Measurements from ENCODE around the gene SIPA1. TPM values are rescaled to one million over a fixed set of nuclear protein-coding genes. Genes with fewer than 3 reads are reported as not detected.

Gene SIPA1
- total and polyA plus RNA-seq, 2 of the 13 experiments (the other 11 are each of a cell fraction or from before 2014, with no cell fraction given) = 5.8 to 7.7 TPM

DNA sequence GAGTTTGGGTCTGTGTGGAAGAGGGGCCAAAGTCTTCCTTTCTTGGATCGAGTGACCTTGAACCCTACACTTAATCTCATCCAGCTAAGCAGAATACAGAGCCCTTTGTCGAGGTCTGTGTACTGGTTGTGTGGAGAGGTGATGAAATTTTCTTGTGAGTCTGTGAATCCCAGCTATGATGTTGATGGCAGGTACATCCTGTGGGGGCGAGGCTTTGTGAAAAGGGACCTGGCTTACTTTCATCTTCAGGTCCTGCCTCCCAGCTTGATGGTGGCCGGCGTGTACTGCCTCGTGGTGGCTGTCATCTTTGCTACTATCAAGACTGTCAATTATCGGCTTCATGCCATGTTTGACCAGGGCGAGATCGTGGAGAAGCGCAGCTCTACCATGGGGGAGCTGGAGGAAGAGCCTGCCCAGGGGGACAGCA, 21.3 kb upstream of the SIPA1 start (continued):
- peak; percentile 91; the same call in 1 of the 2 replicates for TF ChIP-seq GFI1 (CRISPR knock-in tag; IDR thresholded peaks at IDR 0.05; ENCODE audit: borderline replicate concordance)
- TF ChIP-seq ZNF777 (CRISPR knock-in tag; IDR thresholded peaks at IDR 0.05) = no peak
- no peak for TF ChIP-seq PHF8 (CRISPR knock-in tag; IDR thresholded peaks at IDR 0.05)
- TF ChIP-seq, protein P1, sequence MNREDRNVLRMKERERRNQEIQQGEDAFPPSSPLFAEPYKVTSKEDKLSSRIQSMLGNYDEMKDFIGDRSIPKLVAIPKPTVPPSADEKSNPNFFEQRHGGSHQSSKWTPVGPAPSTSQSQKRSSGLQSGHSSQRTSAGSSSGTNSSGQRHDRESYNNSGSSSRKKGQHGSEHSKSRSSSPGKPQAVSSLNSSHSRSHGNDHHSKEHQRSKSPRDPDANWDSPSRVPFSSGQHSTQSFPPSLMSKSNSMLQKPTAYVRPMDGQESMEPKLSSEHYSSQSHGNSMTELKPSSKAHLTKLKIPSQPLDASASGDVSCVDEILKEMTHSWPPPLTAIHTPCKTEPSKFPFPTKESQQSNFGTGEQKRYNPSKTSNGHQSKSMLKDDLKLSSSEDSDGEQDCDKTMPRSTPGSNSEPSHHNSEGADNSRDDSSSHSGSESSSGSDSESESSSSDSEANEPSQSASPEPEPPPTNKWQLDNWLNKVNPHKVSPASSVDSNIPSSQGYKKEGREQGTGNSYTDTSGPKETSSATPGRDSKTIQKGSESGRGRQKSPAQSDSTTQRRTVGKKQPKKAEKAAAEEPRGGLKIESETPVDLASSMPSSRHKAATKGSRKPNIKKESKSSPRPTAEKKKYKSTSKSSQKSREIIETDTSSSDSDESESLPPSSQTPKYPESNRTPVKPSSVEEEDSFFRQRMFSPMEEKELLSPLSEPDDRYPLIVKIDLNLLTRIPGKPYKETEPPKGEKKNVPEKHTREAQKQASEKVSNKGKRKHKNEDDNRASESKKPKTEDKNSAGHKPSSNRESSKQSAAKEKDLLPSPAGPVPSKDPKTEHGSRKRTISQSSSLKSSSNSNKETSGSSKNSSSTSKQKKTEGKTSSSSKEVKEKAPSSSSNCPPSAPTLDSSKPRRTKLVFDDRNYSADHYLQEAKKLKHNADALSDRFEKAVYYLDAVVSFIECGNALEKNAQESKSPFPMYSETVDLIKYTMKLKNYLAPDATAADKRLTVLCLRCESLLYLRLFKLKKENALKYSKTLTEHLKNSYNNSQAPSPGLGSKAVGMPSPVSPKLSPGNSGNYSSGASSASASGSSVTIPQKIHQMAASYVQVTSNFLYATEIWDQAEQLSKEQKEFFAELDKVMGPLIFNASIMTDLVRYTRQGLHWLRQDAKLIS (CRISPR knock-in tag; IDR thresholded peaks at IDR 0.05) = no peak
- TF ChIP-seq ZFP41 (CRISPR knock-in tag; IDR thresholded peaks at IDR 0.05; ENCODE audit: borderline replicate concordance) = no peak
- TF ChIP-seq MBNL3 (CRISPR knock-in tag; conservative IDR thresholded peaks at IDR 0.05) = no peak
- no peak for TF ChIP-seq JDP2 (CRISPR knock-in tag; IDR thresholded peaks at IDR 0.05; ENCODE audit: borderline replicate concordance)
- TF ChIP-seq ZSCAN22 (CRISPR knock-in tag; IDR thresholded peaks at IDR 0.05) = no peak
- no peak for TF ChIP-seq NCOA5 (CRISPR knock-in tag; IDR thresholded peaks at IDR 0.05)
- TF ChIP-seq TBL1XR1 (IDR thresholded peaks at IDR 0.05; ENCODE audit: borderline replicate concordance, low read length, partially characterized antibody) = no peak
- TF ChIP-seq REST (IDR thresholded peaks at IDR 0.05; ENCODE audit: borderline replicate concordance in 1 of 2, low read depth in 1 of 2, low read length in 2 of 2) = no peak
- TF ChIP-seq, protein P2, sequence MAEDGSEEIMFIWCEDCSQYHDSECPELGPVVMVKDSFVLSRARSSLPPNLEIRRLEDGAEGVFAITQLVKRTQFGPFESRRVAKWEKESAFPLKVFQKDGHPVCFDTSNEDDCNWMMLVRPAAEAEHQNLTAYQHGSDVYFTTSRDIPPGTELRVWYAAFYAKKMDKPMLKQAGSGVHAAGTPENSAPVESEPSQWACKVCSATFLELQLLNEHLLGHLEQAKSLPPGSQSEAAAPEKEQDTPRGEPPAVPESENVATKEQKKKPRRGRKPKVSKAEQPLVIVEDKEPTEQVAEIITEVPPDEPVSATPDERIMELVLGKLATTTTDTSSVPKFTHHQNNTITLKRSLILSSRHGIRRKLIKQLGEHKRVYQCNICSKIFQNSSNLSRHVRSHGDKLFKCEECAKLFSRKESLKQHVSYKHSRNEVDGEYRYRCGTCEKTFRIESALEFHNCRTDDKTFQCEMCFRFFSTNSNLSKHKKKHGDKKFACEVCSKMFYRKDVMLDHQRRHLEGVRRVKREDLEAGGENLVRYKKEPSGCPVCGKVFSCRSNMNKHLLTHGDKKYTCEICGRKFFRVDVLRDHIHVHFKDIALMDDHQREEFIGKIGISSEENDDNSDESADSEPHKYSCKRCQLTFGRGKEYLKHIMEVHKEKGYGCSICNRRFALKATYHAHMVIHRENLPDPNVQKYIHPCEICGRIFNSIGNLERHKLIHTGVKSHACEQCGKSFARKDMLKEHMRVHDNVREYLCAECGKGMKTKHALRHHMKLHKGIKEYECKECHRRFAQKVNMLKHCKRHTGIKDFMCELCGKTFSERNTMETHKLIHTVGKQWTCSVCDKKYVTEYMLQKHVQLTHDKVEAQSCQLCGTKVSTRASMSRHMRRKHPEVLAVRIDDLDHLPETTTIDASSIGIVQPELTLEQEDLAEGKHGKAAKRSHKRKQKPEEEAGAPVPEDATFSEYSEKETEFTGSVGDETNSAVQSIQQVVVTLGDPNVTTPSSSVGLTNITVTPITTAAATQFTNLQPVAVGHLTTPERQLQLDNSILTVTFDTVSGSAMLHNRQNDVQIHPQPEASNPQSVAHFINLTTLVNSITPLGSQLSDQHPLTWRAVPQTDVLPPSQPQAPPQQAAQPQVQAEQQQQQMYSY (CRISPR knock-in tag; IDR thresholded peaks at IDR 0.05) = no peak
- TF ChIP-seq ZNF569 (CRISPR knock-in tag; IDR thresholded peaks at IDR 0.05; ENCODE audit: borderline replicate concordance) = no peak
- TF ChIP-seq TAF1 (CRISPR knock-in tag; IDR thresholded peaks at IDR 0.05) = peak; percentile 6; the same call in 1 of the 2 replicates
- no peak for TF ChIP-seq MAFK (conservative IDR thresholded peaks at IDR 0.05 in 1 of 2, IDR thresholded peaks at IDR 0.05 in 1 of 2; ENCODE audit: low read length in 2 of 2)
- TF ChIP-seq, protein P3, sequence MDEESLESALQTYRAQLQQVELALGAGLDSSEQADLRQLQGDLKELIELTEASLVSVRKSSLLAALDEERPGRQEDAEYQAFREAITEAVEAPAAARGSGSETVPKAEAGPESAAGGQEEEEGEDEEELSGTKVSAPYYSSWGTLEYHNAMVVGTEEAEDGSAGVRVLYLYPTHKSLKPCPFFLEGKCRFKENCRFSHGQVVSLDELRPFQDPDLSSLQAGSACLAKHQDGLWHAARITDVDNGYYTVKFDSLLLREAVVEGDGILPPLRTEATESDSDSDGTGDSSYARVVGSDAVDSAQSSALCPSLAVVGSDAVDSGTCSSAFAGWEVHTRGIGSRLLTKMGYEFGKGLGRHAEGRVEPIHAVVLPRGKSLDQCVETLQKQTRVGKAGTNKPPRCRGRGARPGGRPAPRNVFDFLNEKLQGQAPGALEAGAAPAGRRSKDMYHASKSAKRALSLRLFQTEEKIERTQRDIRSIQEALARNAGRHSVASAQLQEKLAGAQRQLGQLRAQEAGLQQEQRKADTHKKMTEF (CRISPR knock-in tag; IDR thresholded peaks at IDR 0.05) = peak; percentile 6; the same call in 1 of the 2 replicates
- TF ChIP-seq RBAK (CRISPR knock-in tag; IDR thresholded peaks at IDR 0.05) = no peak
- no peak for TF ChIP-seq SRY (CRISPR knock-in tag; IDR thresholded peaks at IDR 0.05)
